NT2/D1 (cell line): ENCODE results near the gene NUDT19.

Source experiments
- DNase-seq: peaks from one replicate; pipeline ENCODE4 v3.0.0-alpha.2; 2011; ENCODE audit warnings: low read depth, low spot score
- H3K27me3 ChIP-seq: 2 replicates; pipeline ENCODE4 v1.6.0; 2011; ENCODE audit warnings: mild to moderate bottlenecking; ENCODE audit not compliant: insufficient read length, insufficient read depth
- H3K36me3 ChIP-seq: 2 replicates; pipeline ENCODE4 v1.6.1; 2011; ENCODE audit warnings: mild to moderate bottlenecking, low read length, mixed read lengths; ENCODE audit not compliant: insufficient read depth, insufficient read length
- H3K4me1 ChIP-seq: 2 replicates; pipeline ENCODE4 v1.5.1; 2011; ENCODE audit not compliant: insufficient read depth, insufficient read length
- H3K4me3 ChIP-seq: 2 replicates; pipeline ENCODE4 v1.5.1; 2011; ENCODE audit warnings: low read depth; ENCODE audit not compliant: insufficient read length
- H3K9ac ChIP-seq: 2 replicates; pipeline ENCODE4 v1.6.0; 2011; ENCODE audit warnings: low read depth; ENCODE audit not compliant: insufficient read length
- H3K9me3 ChIP-seq: 2 replicates; pipeline ENCODE4 v1.5.1; 2011; ENCODE audit warnings: mild to moderate bottlenecking, low read length; ENCODE audit not compliant: insufficient read depth
- SUZ12 ChIP-seq: IDR thresholded peaks from 2 replicates; pipeline ENCODE4 v1.6.1; 2011; ENCODE audit not compliant: insufficient read length, insufficient read depth; ENCODE audit errors: extremely low read depth
- YY1 ChIP-seq: IDR thresholded peaks from 2 replicates; pipeline ENCODE4 v1.6.1; 2011; ENCODE audit not compliant: insufficient read length, insufficient read depth
- ZNF274 ChIP-seq: IDR thresholded peaks from 2 replicates; pipeline ENCODE4 v1.6.1; 2011; ENCODE audit warnings: mild to moderate bottlenecking, low read depth, low read length

The NUDT19 gene

DNA sequence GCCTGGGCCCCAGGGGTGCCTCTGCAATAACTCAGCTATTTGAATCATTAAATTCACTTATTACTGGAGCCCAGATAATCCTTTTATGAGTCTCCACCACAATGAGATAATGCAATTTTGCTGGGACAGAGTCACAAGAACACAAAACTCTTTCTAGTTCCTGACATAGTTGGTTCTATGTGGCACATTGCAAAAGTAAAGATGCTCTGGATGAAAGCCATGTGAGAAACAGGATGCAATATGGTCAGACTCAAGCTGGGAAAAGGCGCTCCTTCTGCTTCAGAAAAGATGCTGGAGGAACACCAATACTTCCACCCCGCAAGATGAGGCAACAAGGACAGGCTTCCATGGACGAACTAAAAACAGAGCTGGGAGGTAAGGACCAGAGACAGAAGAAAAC is 22.3 kb upstream of the NUDT19 start:
- peaks cover 8% of the 10 kb centered on the region for H3K36me3 ChIP-seq
- no peak overlapping the region for H3K9ac ChIP-seq
- no peaks in the 10 kb centered on the region for H3K9me3 ChIP-seq
- no peak for DNase-seq
- no peaks in the 10 kb centered on the region for H3K4me1 ChIP-seq
- H3K4me3 ChIP-seq = no peak overlapping the region
- H3K27me3 ChIP-seq = peaks cover 4% of the 10 kb centered on the region
- TF ChIP-seq SUZ12 (no peak), YY1 (no peak), ZNF274 (no peak)

DNA sequence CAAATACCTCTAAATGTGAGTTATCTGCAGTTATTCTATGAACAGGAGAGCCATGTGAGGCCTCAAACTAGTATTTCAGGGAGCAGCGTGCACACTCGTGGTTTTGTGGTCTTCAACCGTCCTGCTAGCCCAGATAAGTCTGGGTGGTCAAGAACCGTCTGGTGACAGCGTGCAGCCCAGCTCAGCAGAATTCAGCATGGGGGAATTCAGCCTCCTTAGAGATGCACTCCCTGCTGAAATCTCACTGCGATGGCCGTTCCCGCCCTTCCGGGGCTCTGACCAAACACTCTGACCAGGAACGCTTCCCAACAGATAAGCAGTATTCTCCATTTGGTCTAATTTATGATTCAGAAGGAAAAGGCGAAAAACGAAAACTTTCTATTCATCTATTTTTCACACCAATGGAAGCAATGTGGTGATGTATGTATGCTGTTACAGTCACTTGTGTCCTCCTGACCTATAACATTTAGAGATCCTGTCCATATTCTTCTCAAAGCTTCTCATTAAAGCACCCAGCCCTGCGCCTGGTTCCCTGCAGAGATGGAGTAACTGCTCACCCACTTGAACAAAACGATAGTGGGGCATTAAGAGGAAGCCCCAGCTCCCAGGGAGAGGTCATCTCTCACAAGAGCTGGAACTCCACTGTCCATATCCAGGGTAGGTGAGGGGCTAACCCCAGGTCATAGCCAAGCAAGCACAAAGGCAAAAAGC is 19.6 kb upstream of the NUDT19 start:
- peaks cover 8% of the 10 kb centered on the region for H3K36me3 ChIP-seq
- peaks cover 23% of the 10 kb centered on the region for H3K27me3 ChIP-seq
- DNase-seq = no peak
- H3K4me1 ChIP-seq = peaks cover 4% of the 10 kb centered on the region
- no peaks in the 10 kb centered on the region for H3K9me3 ChIP-seq
- no peak for TF ChIP-seq SUZ12
- TF ChIP-seq ZNF274 = no peak
- TF ChIP-seq YY1 = no peak
- no peak overlapping the region for H3K4me3 ChIP-seq
- no peak overlapping the region for H3K9ac ChIP-seq

- DNase-seq = no peak
- no peak for TF ChIP-seq YY1
- Histone ChIP-seq H3K4me1 (peaks cover 5% of the 10 kb centered on the region), H3K36me3 (peaks cover 8% of the 10 kb centered on the region), H3K4me3 (no peak overlapping the region), H3K9ac (no peak overlapping the region), H3K27me3 (peaks cover 31% of the 10 kb centered on the region), H3K9me3 (no peaks in the 10 kb centered on the region)
These were observed 18.8 kb upstream of the NUDT19 start for GRCh38 chr19:32672841-32673240.

DNA sequence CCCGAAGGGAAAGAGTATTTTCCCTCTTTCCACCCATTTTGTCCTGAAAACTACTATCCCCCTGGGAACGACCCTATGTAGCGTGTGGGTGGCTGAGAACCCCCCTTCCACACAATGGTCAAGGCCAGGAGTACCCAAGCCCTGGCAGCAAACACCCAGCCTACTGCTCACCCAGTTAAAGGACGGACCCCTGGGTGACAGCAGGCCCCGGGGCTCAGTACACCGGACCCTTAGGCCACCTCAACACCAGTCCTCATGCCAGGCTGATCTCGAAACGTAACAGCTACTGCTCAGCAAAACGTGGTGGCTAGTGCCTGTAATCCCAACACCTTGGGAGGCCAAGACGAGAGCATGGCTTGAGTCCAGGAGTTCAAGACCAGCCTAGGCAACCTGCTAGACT is 18.0 kb upstream of the NUDT19 start:
- Histone ChIP-seq H3K4me1 (peaks cover 5% of the 10 kb centered on the region), H3K4me3 (no peak overlapping the region), H3K9me3 (no peaks in the 10 kb centered on the region), H3K9ac (no peak overlapping the region), H3K36me3 (peaks cover 8% of the 10 kb centered on the region), H3K27me3 (peaks cover 35% of the 10 kb centered on the region)
- no peak for DNase-seq
- TF ChIP-seq SUZ12 (no peak), ZNF274 (no peak)

DNA sequence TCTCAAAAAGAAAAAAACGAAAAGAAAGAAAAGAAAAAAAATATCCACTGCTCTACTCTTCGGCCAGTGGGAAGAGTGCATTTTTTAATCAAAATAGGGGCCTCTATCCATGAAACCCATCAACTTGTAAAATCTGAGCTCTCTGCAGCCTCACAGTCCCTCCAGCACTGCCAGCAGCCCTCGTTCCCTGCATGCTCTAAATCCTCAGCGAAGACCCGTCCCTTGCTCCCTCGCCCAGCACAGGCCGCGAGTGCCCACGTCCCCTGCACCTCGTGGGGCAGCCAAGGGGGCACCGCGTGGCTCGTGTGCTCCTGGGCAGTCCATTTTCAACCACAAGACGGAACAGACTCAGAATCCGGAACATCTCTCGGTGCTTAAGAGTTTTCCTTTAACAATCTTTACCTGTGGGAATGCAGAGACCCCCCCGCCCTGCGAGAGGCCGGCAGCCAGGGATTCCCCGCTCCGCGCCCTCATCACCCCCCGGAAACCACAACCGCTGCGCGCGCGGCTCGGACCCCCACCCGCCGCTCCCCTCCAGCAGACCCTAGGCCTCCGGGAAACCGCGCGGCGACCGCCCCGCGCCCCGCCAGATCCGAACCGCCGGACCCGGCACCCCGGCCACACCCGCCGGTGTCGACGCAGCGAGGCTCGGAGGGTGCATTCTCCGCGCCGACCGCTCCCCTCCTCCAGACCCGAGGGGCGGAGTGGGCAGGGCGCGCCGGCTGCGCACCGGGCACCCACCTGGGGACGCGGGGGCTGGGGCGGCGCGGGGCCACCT is 17.3 kb upstream of the NUDT19 start:
- peak overlapping the region; percentile 75 for H3K9ac ChIP-seq
- peaks cover 5% of the 10 kb centered on the region for H3K4me1 ChIP-seq
- DNase-seq = no peak
- peaks cover 35% of the 10 kb centered on the region for H3K27me3 ChIP-seq
- TF ChIP-seq ZNF274 = no peak
- no peak for TF ChIP-seq YY1
- TF ChIP-seq SUZ12 = no peak
- peak overlapping the region; percentile 68 for H3K4me3 ChIP-seq
- peaks cover 8% of the 10 kb centered on the region for H3K36me3 ChIP-seq
- H3K9me3 ChIP-seq = no peaks in the 10 kb centered on the region

- Histone ChIP-seq H3K4me1 (peaks cover 5% of the 10 kb centered on the region), H3K36me3 (peaks cover 8% of the 10 kb centered on the region), H3K9me3 (no peaks in the 10 kb centered on the region), H3K9ac (peak within 1 kb of the TSS; percentile 75), H3K4me3 (peak within 1 kb of the TSS; percentile 68), H3K27me3 (peaks cover 35% of the 10 kb centered on the region)
- TF ChIP-seq SUZ12 (peak; percentile 8), ZNF274 (no peak)
- peak; percentile 90 for DNase-seq
These were observed 16.5 kb upstream of the NUDT19 start, which contains the start of gene ANKRD27 for GRCh38 chr19:32674931-32675719. Gene ANKRD27 (minus strand): TSS chr19:32675180. CDS start chr19:32659015, 16,165 bp downstream.

- Histone ChIP-seq H3K4me3 (peak within 1 kb of the TSS; percentile 68), H3K9me3 (no peaks in the 10 kb centered on the region), H3K9ac (peak within 1 kb of the TSS; percentile 75), H3K27me3 (peaks cover 35% of the 10 kb centered on the region), H3K4me1 (peaks cover 5% of the 10 kb centered on the region), H3K36me3 (peaks cover 8% of the 10 kb centered on the region)
- DNase-seq = no peak
- no peak for TF ChIP-seq ZNF274
These were observed 15.9 kb upstream of the NUDT19 start, which contains the start of gene RGS9BP for GRCh38 chr19:32675720-32676185. Gene RGS9BP (plus strand): TSS chr19:32675848. CDS start chr19:32676264, 416 bp downstream.
